HG02798 (cell line): Measurements from ENCODE around the gene NDUFB5.

Experiments used
- ATAC-seq: cut with Tn5 transposase; IDR thresholded peaks from one replicate; pipeline ENCODE4 v1.9.1; 2021; ENCODE audit warnings: mild to moderate bottlenecking; ENCODE audit not compliant: unreplicated experiment, poor library complexity

Gene NDUFB5

GRCh38 chr3:179672918-179673317, 68.3 kb downstream of the NDUFB5 start:
- no peak for ATAC-seq

DNA sequence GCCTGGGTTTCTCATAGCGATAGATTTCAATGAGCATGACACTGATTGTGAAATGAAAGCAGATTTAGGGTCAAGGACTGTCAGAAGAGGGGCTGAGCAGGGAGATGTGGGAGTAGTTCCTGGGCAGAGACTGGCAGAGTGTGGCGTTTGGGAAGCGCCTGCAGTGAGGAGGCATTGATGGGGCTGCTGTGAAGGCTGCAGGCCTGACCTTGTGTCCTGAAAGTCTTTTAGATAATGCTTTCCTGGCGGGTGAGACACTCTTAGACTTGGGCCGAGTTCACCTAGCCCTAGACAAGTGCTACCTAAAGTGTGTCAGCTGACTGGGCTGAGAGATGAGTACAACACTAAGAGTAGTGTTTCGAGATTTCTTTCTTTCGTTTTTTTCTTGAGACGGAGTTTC, 68.9 kb downstream of the NDUFB5 start:
- no peak for ATAC-seq

- ATAC-seq = no peak
Measured at GRCh38 chr3:179676081-179676480, 71.5 kb downstream of the NDUFB5 start.
